ENCODE data around the gene SUPT3H. TPM values are rescaled to one million over a fixed set of nuclear protein-coding genes. Genes with fewer than 3 reads are reported as not detected.
"Not testable (repeated sequence)": the region's sequence is repeated elsewhere in the genome, so short reads cannot be mapped to it uniquely, and the experiment has no call there.

The SUPT3H gene
- total RNA-seq, 1 donor from 2014 or later: 12.4 TPM

- Mint-ChIP-seq H3K9me3 (peaks cover 15% of the 10 kb centered on the region), H3K27me3 (no peaks in the 10 kb centered on the region), H3K36me3 (ENCODE audit: low read depth) (peaks cover 22% of the 10 kb centered on the region), H3K27ac (no peak overlapping the region), H3K4me1 (peaks cover 33% of the 10 kb centered on the region), H3K4me3 (no peak overlapping the region)
- intact Hi-C loops (cut with micrococcal nuclease): no loop called here
- no peak for DNase-seq
These were observed 458.9 kb downstream of the SUPT3H start for GRCh38 chr6:44918671-44919296.

- Mint-ChIP-seq H3K4me1 (peaks cover 22% of the 10 kb centered on the region), H3K27ac (no peak overlapping the region), H3K27me3 (no peaks in the 10 kb centered on the region), H3K36me3 (ENCODE audit: low read depth) (peaks cover 29% of the 10 kb centered on the region), H3K4me3 (no peak overlapping the region), H3K9me3 (peaks cover 15% of the 10 kb centered on the region)
- intact Hi-C loops (cut with micrococcal nuclease): no loop called here
- no peak for DNase-seq
These were observed 460.3 kb downstream of the SUPT3H start for GRCh38 chr6:44917430-44917829.

- no peak overlapping the region for H3K4me3 Mint-ChIP-seq
- intact Hi-C loops (cut with micrococcal nuclease): no loop called here
- no peak for DNase-seq
- no peak overlapping the region for H3K27ac Mint-ChIP-seq
- no peaks in the 10 kb centered on the region for H3K27me3 Mint-ChIP-seq
- H3K9me3 Mint-ChIP-seq: peaks cover 20% of the 10 kb centered on the region
- peaks cover 3% of the 10 kb centered on the region for H3K4me1 Mint-ChIP-seq
- H3K36me3 Mint-ChIP-seq (ENCODE audit: low read depth): peaks cover 33% of the 10 kb centered on the region
These were observed 462.6 kb downstream of the SUPT3H start for GRCh38 chr6:44915111-44915510.

GRCh38 chr6:44914141-44914540, 463.6 kb downstream of the SUPT3H start:
- H3K36me3 Mint-ChIP-seq (ENCODE audit: low read depth): peaks cover 36% of the 10 kb centered on the region
- intact Hi-C loops (cut with micrococcal nuclease): no loop called here
- H3K27me3 Mint-ChIP-seq: no peaks in the 10 kb centered on the region
- H3K4me3 Mint-ChIP-seq: no peak overlapping the region
- DNase-seq: no peak
- H3K9me3 Mint-ChIP-seq: peaks cover 20% of the 10 kb centered on the region
- no peak overlapping the region for H3K27ac Mint-ChIP-seq
- H3K4me1 Mint-ChIP-seq: peaks cover 3% of the 10 kb centered on the region

GRCh38 chr6:44906761-44907160, 471.0 kb downstream of the SUPT3H start:
- Mint-ChIP-seq H3K27me3 (no peaks in the 10 kb centered on the region), H3K27ac (no peak overlapping the region), H3K9me3 (peaks cover 10% of the 10 kb centered on the region), H3K4me1 (no peaks in the 10 kb centered on the region), H3K4me3 (no peak overlapping the region), H3K36me3 (ENCODE audit: low read depth) (peaks cover 35% of the 10 kb centered on the region)
- intact Hi-C loops (cut with micrococcal nuclease): no loop called here
- no peak for DNase-seq

GRCh38 chr6:44900358-44900757, 477.4 kb downstream of the SUPT3H start:
- H3K27ac Mint-ChIP-seq; intact Hi-C loops (cut with micrococcal nuclease); H3K4me3 Mint-ChIP-seq; DNase-seq; H3K4me1 Mint-ChIP-seq; H3K27me3 Mint-ChIP-seq: not testable (repeated sequence)
- H3K36me3 Mint-ChIP-seq (ENCODE audit: low read depth): peaks cover 35% of the 10 kb centered on the region
- H3K9me3 Mint-ChIP-seq: peaks cover 17% of the 10 kb centered on the region

- Mint-ChIP-seq H3K27me3 (no peaks in the 10 kb centered on the region), H3K4me3 (no peak overlapping the region)
- intact Hi-C loops (cut with micrococcal nuclease): no loop called here
These were observed 479.3 kb downstream of the SUPT3H start for GRCh38 chr6:44898296-44898930.

GRCh38 chr6:44897316-44897715, 480.4 kb downstream of the SUPT3H start:
- Mint-ChIP-seq H3K27ac (no peak overlapping the region), H3K4me3 (no peak overlapping the region), H3K36me3 (ENCODE audit: low read depth) (peaks cover 24% of the 10 kb centered on the region), H3K27me3 (no peaks in the 10 kb centered on the region), H3K4me1 (no peaks in the 10 kb centered on the region), H3K9me3 (peaks cover 9% of the 10 kb centered on the region)
- intact Hi-C loops (cut with micrococcal nuclease): no loop called here
- DNase-seq: no peak

More at GRCh38 chr6:44898296-44898930, 479.3 kb downstream of the SUPT3H start:
- peaks cover 29% of the 10 kb centered on the region for H3K36me3 Mint-ChIP-seq (ENCODE audit: low read depth)
- H3K9me3 Mint-ChIP-seq: peaks cover 9% of the 10 kb centered on the region
- no peak for DNase-seq
- no peak overlapping the region for H3K27ac Mint-ChIP-seq
- H3K4me1 Mint-ChIP-seq: no peaks in the 10 kb centered on the region

GRCh38 chr6:44896701-44897100, 481.0 kb downstream of the SUPT3H start:
- DNase-seq: no peak
- no peaks in the 10 kb centered on the region for H3K4me1 Mint-ChIP-seq
- H3K4me3 Mint-ChIP-seq: no peak overlapping the region
- peaks cover 9% of the 10 kb centered on the region for H3K9me3 Mint-ChIP-seq
- no peaks in the 10 kb centered on the region for H3K27me3 Mint-ChIP-seq
- H3K36me3 Mint-ChIP-seq (ENCODE audit: low read depth): peaks cover 20% of the 10 kb centered on the region
- H3K27ac Mint-ChIP-seq: no peak overlapping the region
- intact Hi-C loops (cut with micrococcal nuclease): no loop called here

GRCh38 chr6:44892579-44892978, 485.2 kb downstream of the SUPT3H start:
- no peak overlapping the region for H3K4me3 Mint-ChIP-seq
- intact Hi-C loops (cut with micrococcal nuclease): no loop called here
- H3K27me3 Mint-ChIP-seq: no peaks in the 10 kb centered on the region
- no peak for DNase-seq
- peaks cover 15% of the 10 kb centered on the region for H3K36me3 Mint-ChIP-seq (ENCODE audit: low read depth)
- H3K9me3 Mint-ChIP-seq: peaks cover 3% of the 10 kb centered on the region
- H3K27ac Mint-ChIP-seq: no peak overlapping the region
- no peaks in the 10 kb centered on the region for H3K4me1 Mint-ChIP-seq

- peaks cover 28% of the 10 kb centered on the region for H3K9me3 Mint-ChIP-seq
- H3K4me3 Mint-ChIP-seq; H3K27ac Mint-ChIP-seq; H3K27me3 Mint-ChIP-seq; DNase-seq; H3K4me1 Mint-ChIP-seq; intact Hi-C loops (cut with micrococcal nuclease): not testable (repeated sequence)
- H3K36me3 Mint-ChIP-seq (ENCODE audit: low read depth): peaks cover 40% of the 10 kb centered on the region
These were observed 498.7 kb downstream of the SUPT3H start for GRCh38 chr6:44879071-44879470.

- H3K27ac Mint-ChIP-seq; H3K4me3 Mint-ChIP-seq; H3K27me3 Mint-ChIP-seq; H3K9me3 Mint-ChIP-seq; H3K4me1 Mint-ChIP-seq; DNase-seq; intact Hi-C loops (cut with micrococcal nuclease): not testable (repeated sequence)
- H3K36me3 Mint-ChIP-seq (ENCODE audit: low read depth): peaks cover 22% of the 10 kb centered on the region
These were observed 501.1 kb downstream of the SUPT3H start for GRCh38 chr6:44876638-44877037.

GRCh38 chr6:44869321-44869897, 508.3 kb downstream of the SUPT3H start:
- Mint-ChIP-seq H3K9me3 (peaks cover 11% of the 10 kb centered on the region), H3K27me3 (no peaks in the 10 kb centered on the region), H3K4me1 (peaks cover 17% of the 10 kb centered on the region), H3K36me3 (ENCODE audit: low read depth) (peaks cover 23% of the 10 kb centered on the region), H3K4me3 (peak overlapping the region; percentile 2), H3K27ac (peak overlapping the region; percentile 22)
- intact Hi-C loops (cut with micrococcal nuclease): no loop called here
- no peak for DNase-seq

GRCh38 chr6:44868910-44869309, 508.8 kb downstream of the SUPT3H start:
- intact Hi-C loops (cut with micrococcal nuclease): no loop called here
- Mint-ChIP-seq H3K4me1 (peaks cover 17% of the 10 kb centered on the region), H3K27ac (peak overlapping the region; percentile 12), H3K9me3 (peaks cover 11% of the 10 kb centered on the region), H3K4me3 (no peak overlapping the region), H3K36me3 (ENCODE audit: low read depth) (peaks cover 28% of the 10 kb centered on the region), H3K27me3 (no peaks in the 10 kb centered on the region)
- DNase-seq: no peak

Data from activated CD4-positive, alpha-beta T cell treated with anti-CD3 and anti-CD28 coated beads, Interleukin-2, amount 10 ng/mL, durations not matched to agents 24 days and 14 days (primary cell).